Neutrophil (primary cell): ENCODE results near the gene AVL9.
"Not testable (repeated sequence)": the region's sequence is repeated elsewhere in the genome, so short reads cannot be mapped to it uniquely, and the experiment has no call there.

Source experiments
- H3K27ac ChIP-seq: fragments of 200-600 bp; sonication (generic); 2 replicates; pipeline ENCODE4 v1.5.1; 2016; ENCODE audit warnings: mild to moderate bottlenecking, moderate library complexity
- H3K27me3 ChIP-seq: fragments of 200-600 bp; sonication (generic); 2 replicates; pipeline ENCODE4 v1.6.0; 2016; ENCODE audit warnings: mild to moderate bottlenecking
- H3K36me3 ChIP-seq: fragments of 200-600 bp; sonication (generic); 2 replicates; pipeline ENCODE4 v1.5.1; 2017
- H3K4me1 ChIP-seq, 2 experiments: fragments of 200-600 bp in 1 of 2; sonication (generic) in 1 of 2; 1 replicate in 1 of 2; 2 replicates in 1 of 2; pipeline versions ENCODE4 v1.5.1 to v1.6.1; 2013 to 2016; ENCODE audit warnings: low read depth in 1 of 2, low read length in 1 of 2, mild to moderate bottlenecking in 1 of 2, moderate library complexity in 1 of 2; ENCODE audit not compliant: control insufficient read depth in 1 of 2, insufficient read depth in 1 of 2
- H3K4me3 ChIP-seq, 2 experiments: fragments of 200-600 bp in 1 of 2; sonication (generic) in 1 of 2; 1 replicate in 1 of 2; 2 replicates in 1 of 2; pipeline ENCODE4 v1.5.1; 2013 to 2016; ENCODE audit warnings: low read depth in 1 of 2, low read length in 1 of 2, mild to moderate bottlenecking in 1 of 2, moderate library complexity in 1 of 2
- H3K9me3 ChIP-seq: fragments of 200-600 bp; sonication (generic); 2 replicates; pipeline ENCODE4 v1.5.1; 2016
- TF ChIP-seq, protein P1 (sequence below): fragments of 200-600 bp; sonication (generic); IDR thresholded peaks from 2 replicates; pipeline ENCODE4 v1.5.1; 2016; ENCODE audit warnings: antibody characterized with exemption

Gene AVL9

DNA sequence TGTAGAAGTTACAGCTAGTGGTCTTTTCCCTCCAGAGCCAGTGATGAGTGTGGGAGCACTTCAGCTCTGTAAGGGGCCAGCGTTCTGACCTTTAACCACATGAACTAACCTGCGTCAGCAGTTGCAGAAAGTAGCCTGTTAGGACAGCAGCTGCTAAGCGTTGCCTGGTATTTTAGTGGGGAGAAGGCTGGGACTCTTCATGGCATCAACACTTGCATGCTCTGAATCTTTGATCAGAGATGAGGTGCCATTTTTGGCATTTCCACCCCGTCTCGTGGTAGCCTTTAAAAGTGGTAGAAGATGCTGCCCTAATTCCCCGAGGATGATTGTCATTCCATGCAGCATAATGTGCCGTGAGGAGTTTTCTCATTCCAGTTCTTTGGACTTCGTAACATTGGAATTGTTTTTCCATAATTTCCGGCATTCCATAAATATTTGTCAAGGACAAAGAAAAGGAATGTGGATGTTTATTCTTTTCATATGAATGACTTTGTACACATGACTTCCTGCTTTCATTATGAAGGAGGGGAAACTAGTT lies 92.2 kb downstream of the AVL9 start:
- Histone ChIP-seq H3K4me1 (peaks cover 6 to 9% of the 10 kb centered on the region in 2 experiments), H3K9me3 (no peaks in the 10 kb centered on the region), H3K4me3 (no peak overlapping the region), H3K27ac (peak overlapping the region; percentile 56), H3K36me3 (peaks cover 80% of the 10 kb centered on the region), H3K27me3 (no peaks in the 10 kb centered on the region)
- TF ChIP-seq, protein P1, sequence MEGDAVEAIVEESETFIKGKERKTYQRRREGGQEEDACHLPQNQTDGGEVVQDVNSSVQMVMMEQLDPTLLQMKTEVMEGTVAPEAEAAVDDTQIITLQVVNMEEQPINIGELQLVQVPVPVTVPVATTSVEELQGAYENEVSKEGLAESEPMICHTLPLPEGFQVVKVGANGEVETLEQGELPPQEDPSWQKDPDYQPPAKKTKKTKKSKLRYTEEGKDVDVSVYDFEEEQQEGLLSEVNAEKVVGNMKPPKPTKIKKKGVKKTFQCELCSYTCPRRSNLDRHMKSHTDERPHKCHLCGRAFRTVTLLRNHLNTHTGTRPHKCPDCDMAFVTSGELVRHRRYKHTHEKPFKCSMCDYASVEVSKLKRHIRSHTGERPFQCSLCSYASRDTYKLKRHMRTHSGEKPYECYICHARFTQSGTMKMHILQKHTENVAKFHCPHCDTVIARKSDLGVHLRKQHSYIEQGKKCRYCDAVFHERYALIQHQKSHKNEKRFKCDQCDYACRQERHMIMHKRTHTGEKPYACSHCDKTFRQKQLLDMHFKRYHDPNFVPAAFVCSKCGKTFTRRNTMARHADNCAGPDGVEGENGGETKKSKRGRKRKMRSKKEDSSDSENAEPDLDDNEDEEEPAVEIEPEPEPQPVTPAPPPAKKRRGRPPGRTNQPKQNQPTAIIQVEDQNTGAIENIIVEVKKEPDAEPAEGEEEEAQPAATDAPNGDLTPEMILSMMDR = no peak

DNA sequence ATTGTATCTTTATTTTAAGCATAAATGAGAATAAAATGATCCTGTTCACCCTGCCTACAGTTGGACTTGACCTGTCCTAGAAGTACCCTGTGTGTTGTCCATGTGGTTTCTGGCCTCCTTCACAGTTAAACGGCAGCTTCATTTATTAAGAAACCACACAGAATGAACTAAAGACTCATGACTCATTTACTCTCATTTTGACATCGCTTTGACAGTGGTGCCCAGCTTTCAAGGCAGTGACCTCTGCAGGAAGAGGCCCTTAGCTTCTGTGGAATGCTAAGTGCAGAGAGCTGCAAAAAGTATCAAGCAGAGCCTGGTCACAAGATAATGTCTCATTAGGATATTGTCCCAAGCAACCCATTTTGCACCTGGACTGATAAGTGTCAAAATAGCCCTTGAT lies 93.4 kb downstream of the AVL9 start:
- Histone ChIP-seq H3K4me3 (no peak overlapping the region), H3K27ac (peak overlapping the region; percentile 56), H3K4me1 (peaks cover 6 to 9% of the 10 kb centered on the region in 2 experiments), H3K36me3 (peaks cover 73% of the 10 kb centered on the region), H3K27me3 (no peaks in the 10 kb centered on the region), H3K9me3 (no peaks in the 10 kb centered on the region)
- TF ChIP-seq, protein P1 = no peak

DNA sequence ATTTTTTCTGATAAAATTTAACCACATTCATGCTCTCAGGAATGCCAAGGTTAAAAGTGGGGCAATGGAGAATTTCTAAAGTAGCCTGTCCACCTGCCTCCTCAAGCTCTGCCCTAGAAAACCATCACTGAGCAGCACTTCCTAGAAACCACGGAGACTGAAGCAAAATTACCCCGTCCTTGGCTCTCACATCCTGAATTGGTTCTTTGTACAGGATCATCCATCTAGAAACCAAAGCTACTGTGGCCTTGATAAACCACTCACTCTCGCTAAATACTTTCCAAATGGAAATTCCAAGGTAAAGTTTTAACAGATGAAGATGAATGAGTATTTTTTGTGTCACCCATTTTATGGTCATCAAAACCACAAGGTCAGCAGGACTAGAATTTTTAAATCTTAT lies 96.6 kb downstream of the AVL9 start:
- TF ChIP-seq, protein P1 = no peak

DNA sequence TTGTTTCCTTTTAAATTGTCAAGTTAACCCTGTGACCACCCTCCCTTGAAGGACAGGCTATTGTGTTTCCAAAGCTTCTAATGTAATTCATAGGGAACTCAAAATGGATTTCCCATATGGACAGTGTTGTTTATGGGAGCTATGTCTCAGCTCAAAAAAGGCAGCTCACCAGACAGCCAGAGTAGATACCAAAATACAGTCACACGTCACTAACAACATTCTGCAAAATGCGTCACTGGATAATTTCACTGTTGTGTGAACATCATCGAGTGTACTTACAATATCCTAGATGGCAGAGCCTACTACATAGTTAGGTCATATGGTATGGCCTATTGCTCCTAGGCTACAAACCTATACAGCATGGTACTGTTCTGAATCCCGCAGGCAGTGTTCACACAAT lies 97.4 kb downstream of the AVL9 start:
- no peaks in the 10 kb centered on the region for H3K9me3 ChIP-seq
- peaks cover 33% of the 10 kb centered on the region for H3K36me3 ChIP-seq
- no peak overlapping the region for H3K27ac ChIP-seq
- H3K27me3 ChIP-seq = no peaks in the 10 kb centered on the region
- no peaks in the 10 kb centered on the region for H3K4me1 ChIP-seq
- TF ChIP-seq, protein P1 = no peak
- no peak overlapping the region for H3K4me3 ChIP-seq

More for the DNA sequence above, 96.6 kb downstream of the AVL9 start:
- Histone ChIP-seq H3K27me3 (no peaks in the 10 kb centered on the region), H3K27ac (no peak overlapping the region), H3K4me3 (no peak overlapping the region), H3K36me3 (peaks cover 40% of the 10 kb centered on the region), H3K4me1 (peaks cover 1% of the 10 kb centered on the region in 2 experiments), H3K9me3 (no peaks in the 10 kb centered on the region)

DNA sequence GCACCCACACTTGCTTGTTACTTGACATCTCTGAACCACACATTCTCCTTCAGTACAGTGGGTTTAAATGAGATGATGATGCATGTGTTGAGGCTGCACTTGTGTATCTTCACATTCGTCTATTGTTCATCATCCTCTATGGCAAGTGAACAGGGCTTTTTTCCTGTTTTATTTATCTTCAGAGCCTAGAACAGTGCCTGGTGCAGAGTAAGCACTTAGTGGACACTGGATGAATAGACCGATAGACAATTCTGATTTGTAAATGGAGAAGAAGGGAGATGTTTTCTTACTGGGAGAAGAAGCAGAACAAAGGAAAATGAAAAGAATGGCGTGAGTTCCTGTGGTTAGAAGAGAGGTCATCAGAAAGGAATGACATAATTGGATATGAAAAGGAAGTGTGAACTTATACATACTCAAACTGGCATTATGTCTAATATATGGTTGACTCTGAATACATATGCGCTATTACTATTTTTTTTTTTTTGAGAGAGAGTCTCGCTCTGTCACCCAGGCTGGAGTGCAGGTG lies 99.7 kb downstream of the AVL9 start:
- Histone ChIP-seq H3K27me3 (no peaks in the 10 kb centered on the region), H3K9me3 (no peaks in the 10 kb centered on the region), H3K4me1 (no peaks in the 10 kb centered on the region), H3K27ac (no peak overlapping the region), H3K36me3 (peaks cover 15% of the 10 kb centered on the region), H3K4me3 (no peak overlapping the region)
- TF ChIP-seq, protein P1 = no peak

DNA sequence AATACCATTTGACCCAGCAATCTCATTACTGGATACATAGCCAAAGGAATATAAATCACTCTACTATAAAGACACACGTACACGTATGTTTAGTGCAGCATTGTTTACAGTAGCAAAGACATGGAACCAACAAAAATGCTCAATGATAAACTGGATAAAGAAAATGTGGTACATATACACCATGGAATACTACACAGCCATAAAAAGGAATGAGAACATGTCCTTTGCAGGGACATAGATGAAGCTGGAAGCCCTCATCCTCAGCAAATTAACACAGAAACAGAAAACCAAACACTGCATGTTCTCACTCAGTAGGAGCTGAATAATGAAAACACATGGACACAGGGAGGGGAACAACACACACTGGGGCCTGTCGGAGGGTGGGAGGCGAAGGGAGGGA lies 105.9 kb downstream of the AVL9 start:
- H3K27ac ChIP-seq, H3K4me1 ChIP-seq, H3K9me3 ChIP-seq, H3K36me3 ChIP-seq, H3K27me3 ChIP-seq, H3K4me3 ChIP-seq: not testable (repeated sequence)
